T-helper 17 cell (primary cell): ENCODE measurements around the gene HDAC10. TPM values are rescaled to one million over a fixed set of nuclear protein-coding genes. Genes with fewer than 3 reads are reported as not detected.
A peak's percentile ranks its signal among the peaks of the same experiment; 100 is the strongest.

Source experiments
- ATAC-seq: fragments of 150-1000 bp; cut with Tn5 transposase; 2 replicates; pipeline ENCODE4 v1.10.0; 2021; ENCODE audit warnings: mild to moderate bottlenecking, moderate library complexity
- DNase-seq, 3 donors: peaks; one replicate each; pipeline versions ENCODE4 v3.0.0 to v3.0.0-alpha.2; 2020 to 2021
- H3K9me3 ChIP-seq: one replicate; pipeline ENCODE4 v1.7.0; 2013; ENCODE audit warnings: low read length, mild to moderate bottlenecking; ENCODE audit not compliant: control insufficient read depth, poor library complexity, severe bottlenecking
- H3K27ac Mint-ChIP-seq: one replicate; pipeline ENCODE4 v1.8.0; 2022; ENCODE audit warnings: mild to moderate bottlenecking, moderate library complexity, mixed read lengths
- H3K27me3 Mint-ChIP-seq: one replicate; pipeline ENCODE4 v1.8.0; 2022; ENCODE audit warnings: mixed read lengths
- H3K36me3 Mint-ChIP-seq: one replicate; pipeline ENCODE4 v1.8.0; 2022; ENCODE audit warnings: low read depth, mixed read lengths
- H3K4me1 Mint-ChIP-seq: one replicate; pipeline ENCODE4 v1.8.0; 2022; ENCODE audit warnings: mild to moderate bottlenecking, mixed read lengths
- H3K4me3 Mint-ChIP-seq: one replicate; pipeline ENCODE4 v1.8.0; 2022; ENCODE audit warnings: mild to moderate bottlenecking, moderate library complexity, mixed read lengths
- total RNA-seq, 4 donors: library from RNA in 2 of 4; stranded (reverse) in 2 of 4; gene quantifications; one replicate each; pipeline ENCODE4 v1.2.3 and lab custom pipeline; 2022 to 2026

Gene HDAC10
- total RNA-seq, 2 donors from 2014 or later, result 95.5 to 105 TPM

DNA sequence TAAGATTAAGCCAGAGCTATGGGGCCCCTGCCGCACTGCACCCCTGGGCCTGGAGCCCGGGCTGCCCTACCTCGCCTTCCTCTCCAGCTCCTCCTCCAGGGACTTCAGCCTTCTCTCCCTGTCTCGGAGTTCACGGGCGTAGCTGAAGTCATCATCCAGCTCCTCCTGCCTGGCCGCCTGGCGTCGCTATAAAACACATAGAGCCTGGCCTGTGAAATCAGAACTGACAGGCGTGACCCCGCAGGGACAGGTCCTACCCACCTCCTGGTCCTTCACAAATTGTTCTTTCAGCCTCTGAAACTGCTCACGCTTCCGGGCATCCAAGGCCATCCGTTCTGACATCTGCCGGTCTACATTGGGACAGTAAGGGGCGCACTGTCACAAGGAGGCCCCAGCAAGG lies 27.0 kb downstream of the HDAC10 start:
- H3K27me3 Mint-ChIP-seq, result no peaks in the 10 kb centered on the region
- no peak for ATAC-seq
- H3K9me3 ChIP-seq, result no peaks in the 10 kb centered on the region
- H3K27ac Mint-ChIP-seq, result peak overlapping the region; percentile 19
- H3K36me3 Mint-ChIP-seq, result peaks cover 2% of the 10 kb centered on the region
- no peak for DNase-seq
- H3K4me3 Mint-ChIP-seq, result no peak overlapping the region
- peaks cover 8% of the 10 kb centered on the region for H3K4me1 Mint-ChIP-seq

GRCh38 chr22:50222508-50222907 lies 28.6 kb downstream of the HDAC10 start:
- no peak for ATAC-seq
- no peak for DNase-seq
- Mint-ChIP-seq H3K4me1 (peaks cover 2% of the 10 kb centered on the region), H3K36me3 (no peaks in the 10 kb centered on the region), H3K27ac (no peak overlapping the region), H3K27me3 (no peaks in the 10 kb centered on the region), H3K4me3 (no peak overlapping the region)
- H3K9me3 ChIP-seq, result no peaks in the 10 kb centered on the region

GRCh38 chr22:50221410-50222300 lies 29.4 kb downstream of the HDAC10 start:
- H3K9me3 ChIP-seq, result no peaks in the 10 kb centered on the region
- H3K27me3 Mint-ChIP-seq, result no peaks in the 10 kb centered on the region
- ATAC-seq, result no peak
- H3K36me3 Mint-ChIP-seq, result no peaks in the 10 kb centered on the region
- H3K4me3 Mint-ChIP-seq, result no peak overlapping the region
- no peak overlapping the region for H3K27ac Mint-ChIP-seq
- no peak for DNase-seq
- H3K4me1 Mint-ChIP-seq, result no peaks in the 10 kb centered on the region

DNA sequence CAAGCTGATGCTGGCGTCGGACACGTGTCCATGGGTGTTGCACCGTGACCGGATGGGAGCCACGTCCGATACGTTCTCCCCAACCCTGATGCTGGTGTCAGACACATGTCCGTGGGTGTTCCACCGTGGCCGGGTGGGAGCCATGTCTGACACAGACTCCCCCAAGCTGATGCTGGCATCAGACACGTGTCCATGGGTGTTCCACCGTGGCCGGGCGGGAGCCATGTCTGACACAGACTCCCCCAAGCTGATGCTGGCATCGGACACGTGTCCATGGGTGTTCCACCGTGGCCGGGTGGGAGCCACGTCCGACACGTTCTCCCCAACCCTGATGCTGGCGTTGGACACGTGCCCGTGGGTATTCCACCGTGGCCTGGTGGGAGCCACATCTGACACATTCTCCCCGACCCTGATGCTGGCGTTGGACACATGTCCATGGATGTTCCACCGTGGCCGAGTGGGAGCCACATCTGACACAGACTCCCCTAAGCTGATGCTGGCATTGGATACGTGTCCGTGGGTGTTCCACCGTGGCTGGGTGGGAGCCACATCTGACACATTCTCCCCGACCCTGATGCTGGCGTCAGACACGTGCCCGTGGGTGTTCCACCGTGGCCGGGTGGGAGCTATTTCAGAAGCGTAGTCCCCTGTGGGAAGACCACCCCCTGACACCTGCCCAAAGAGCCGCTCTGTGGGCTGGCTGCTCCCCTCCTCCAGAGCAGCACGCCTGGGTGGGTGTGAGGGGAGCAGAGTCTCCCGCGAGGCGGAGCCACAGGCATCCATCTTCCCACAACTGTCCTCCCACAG lies 30.3 kb downstream of the HDAC10 start:
- no peak overlapping the region for H3K4me3 Mint-ChIP-seq
- H3K4me1 Mint-ChIP-seq, result no peaks in the 10 kb centered on the region
- no peaks in the 10 kb centered on the region for H3K36me3 Mint-ChIP-seq
- no peak overlapping the region for H3K27ac Mint-ChIP-seq
- H3K9me3 ChIP-seq, result no peaks in the 10 kb centered on the region
- H3K27me3 Mint-ChIP-seq, result no peaks in the 10 kb centered on the region
- DNase-seq (no peak), ATAC-seq (no peak)

DNA sequence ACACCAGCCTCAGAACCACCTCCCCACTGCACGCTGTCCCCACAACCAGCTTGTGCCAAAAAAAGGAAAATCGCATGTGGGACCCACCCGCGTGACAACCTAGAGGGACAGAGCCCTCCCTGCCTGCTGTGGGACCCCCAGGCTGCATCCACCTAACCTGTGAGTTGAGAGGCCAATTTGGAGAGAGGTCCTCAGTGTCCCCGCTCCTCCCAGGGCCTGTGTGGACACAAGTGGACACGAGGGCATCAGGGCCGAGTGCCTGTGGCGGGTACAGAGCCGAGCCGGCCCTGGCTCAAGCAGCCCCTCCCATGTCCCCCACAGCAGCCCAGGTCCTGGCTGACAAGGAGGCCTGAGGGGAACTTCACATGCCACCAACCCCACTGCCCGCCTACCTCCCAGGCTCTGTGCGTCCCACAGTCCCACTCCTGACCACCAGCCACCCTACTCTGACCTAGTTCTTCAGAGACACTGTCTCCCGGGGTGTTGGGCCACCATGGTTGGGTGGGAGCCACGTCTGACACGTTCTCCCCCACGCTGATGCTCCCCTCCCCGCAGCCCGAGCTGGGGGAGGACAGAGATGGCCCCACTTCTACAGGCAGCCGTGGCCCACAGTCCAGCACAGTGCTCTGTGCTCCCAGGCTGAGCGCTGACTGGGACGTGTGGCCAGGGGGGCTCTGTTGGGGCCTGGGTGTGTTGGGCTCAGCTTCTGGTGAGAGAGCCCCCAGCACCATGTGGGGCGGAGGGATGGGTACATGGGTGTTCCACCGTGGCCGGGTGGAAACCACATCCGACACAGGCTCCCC lies 31.1 kb downstream of the HDAC10 start:
- Mint-ChIP-seq H3K4me1 (no peaks in the 10 kb centered on the region), H3K4me3 (no peak overlapping the region), H3K27ac (no peak overlapping the region), H3K27me3 (no peaks in the 10 kb centered on the region), H3K36me3 (no peaks in the 10 kb centered on the region)
- no peaks in the 10 kb centered on the region for H3K9me3 ChIP-seq
- DNase-seq (no peak), ATAC-seq (no peak)

DNA sequence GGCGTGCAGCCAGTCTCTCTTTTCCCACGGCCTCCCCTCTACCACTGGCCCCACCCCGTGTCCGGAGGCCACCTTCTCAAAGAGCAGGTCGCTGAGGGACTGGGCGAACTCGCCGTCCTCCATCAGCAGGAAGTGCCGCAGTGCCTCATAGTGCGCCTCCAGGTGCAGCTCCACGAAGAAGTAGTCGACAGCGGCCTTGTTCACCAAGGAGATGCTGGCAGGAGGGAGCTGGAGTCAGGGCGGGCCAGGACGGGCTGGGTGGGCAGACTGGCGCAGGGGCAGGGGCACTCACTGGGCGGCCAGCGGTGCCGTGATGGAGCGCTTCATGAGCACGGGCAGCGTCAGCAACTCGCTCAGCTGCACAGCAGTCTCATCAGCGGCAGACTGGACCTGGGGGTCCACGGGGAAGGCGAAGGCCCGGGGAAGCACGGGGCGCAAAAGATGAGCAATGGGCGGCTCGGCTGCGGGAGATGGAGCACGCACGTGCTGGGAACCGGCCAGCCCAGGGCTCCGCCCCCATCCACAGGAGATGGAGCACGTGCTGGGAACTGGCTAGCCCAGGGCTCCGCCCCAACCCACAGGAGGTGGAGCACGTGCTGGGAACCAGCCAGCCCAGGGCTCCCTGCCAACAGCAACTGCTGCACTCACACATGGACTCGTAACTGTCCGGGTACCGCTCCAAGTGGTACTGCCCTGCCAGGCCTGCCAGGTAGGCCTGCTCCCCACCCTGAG lies 31.9 kb downstream of the HDAC10 start:
- no peaks in the 10 kb centered on the region for H3K9me3 ChIP-seq
- DNase-seq, result no peak
- Mint-ChIP-seq H3K27me3 (no peaks in the 10 kb centered on the region), H3K4me1 (peaks cover 3% of the 10 kb centered on the region), H3K27ac (no peak overlapping the region), H3K4me3 (peak overlapping the region; percentile 7), H3K36me3 (no peaks in the 10 kb centered on the region)
- peak; percentile 8 for ATAC-seq

DNA sequence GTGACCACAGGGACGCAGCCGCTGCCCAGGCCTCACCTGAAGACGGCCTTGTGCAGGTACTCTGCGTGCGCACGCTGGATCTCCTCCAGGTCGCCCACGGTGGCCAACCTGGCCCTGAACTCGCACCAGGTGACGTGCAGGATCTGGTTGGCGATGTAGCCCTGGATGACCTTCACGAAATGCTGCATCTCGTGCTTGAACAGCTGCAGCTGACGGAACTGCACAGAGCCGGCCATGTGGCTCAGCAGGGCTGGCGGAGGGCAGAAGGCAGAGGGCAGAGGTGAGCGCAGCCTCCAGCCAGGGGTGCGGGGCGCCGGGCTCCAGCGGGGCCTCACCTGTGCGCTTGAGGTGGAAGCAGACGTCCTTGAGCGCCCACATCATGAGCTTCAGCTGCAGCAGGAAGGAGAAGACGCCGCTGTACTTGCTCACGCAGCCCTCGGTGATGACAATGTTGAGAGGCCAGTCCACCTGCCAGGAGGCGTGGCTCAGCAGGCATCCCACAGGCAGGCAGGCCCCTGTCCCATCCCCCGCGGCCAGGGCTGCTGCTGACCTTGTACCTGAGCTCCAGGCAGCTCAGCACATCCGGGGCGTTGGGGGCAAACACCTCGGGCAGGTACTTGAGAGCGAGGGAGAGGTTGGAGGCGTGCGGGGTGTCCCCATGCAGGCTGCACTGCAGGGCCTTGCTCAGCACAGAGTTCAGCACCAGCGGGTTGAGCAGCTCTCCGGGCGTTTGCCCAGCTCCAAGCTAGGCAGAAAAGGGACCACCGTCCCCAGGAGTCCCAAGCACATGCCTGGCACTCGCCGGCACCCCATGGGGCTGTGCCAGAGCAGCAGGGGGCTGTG lies 32.7 kb downstream of the HDAC10 start:
- H3K36me3 Mint-ChIP-seq, result no peaks in the 10 kb centered on the region
- no peaks in the 10 kb centered on the region for H3K9me3 ChIP-seq
- DNase-seq (no peak), ATAC-seq (peak; percentile 5)
- H3K27ac Mint-ChIP-seq, result no peak overlapping the region
- peaks cover 6% of the 10 kb centered on the region for H3K4me1 Mint-ChIP-seq
- H3K4me3 Mint-ChIP-seq, result no peak overlapping the region
- H3K27me3 Mint-ChIP-seq, result no peaks in the 10 kb centered on the region

GRCh38 chr22:50217543-50218152 lies 33.4 kb downstream of the HDAC10 start:
- ATAC-seq (peak; percentile 4), DNase-seq (no peak)
- Mint-ChIP-seq H3K4me3 (no peak overlapping the region), H3K27ac (no peak overlapping the region), H3K27me3 (no peaks in the 10 kb centered on the region), H3K4me1 (peaks cover 11% of the 10 kb centered on the region), H3K36me3 (peaks cover 3% of the 10 kb centered on the region)
- no peaks in the 10 kb centered on the region for H3K9me3 ChIP-seq

- Mint-ChIP-seq H3K27me3 (no peaks in the 10 kb centered on the region), H3K27ac (no peak overlapping the region), H3K4me3 (no peak overlapping the region), H3K36me3 (peaks cover 4% of the 10 kb centered on the region), H3K4me1 (peaks cover 13% of the 10 kb centered on the region)
- ATAC-seq (peak; percentile 4), DNase-seq (no peak)
- H3K9me3 ChIP-seq, result no peaks in the 10 kb centered on the region
These were observed 34.2 kb downstream of the HDAC10 start for GRCh38 chr22:50216684-50217520.

- H3K9me3 ChIP-seq, result no peaks in the 10 kb centered on the region
- DNase-seq (no peak), ATAC-seq (no peak)
- Mint-ChIP-seq H3K27me3 (no peaks in the 10 kb centered on the region), H3K36me3 (peaks cover 4% of the 10 kb centered on the region), H3K4me1 (peaks cover 13% of the 10 kb centered on the region), H3K27ac (no peak overlapping the region), H3K4me3 (no peak overlapping the region)
These were observed 34.9 kb downstream of the HDAC10 start for GRCh38 chr22:50216055-50216683.
